NCI-H187 treated with DMSO at 0.1 percent for 48 hours (cell line): Measurements from ENCODE around the gene CSRP1.
"Not testable (repeated sequence)": the region's sequence is repeated elsewhere in the genome, so short reads cannot be mapped to it uniquely, and the experiment has no call there.

ENCODE experiments used
- DNase-seq: peaks from one replicate; lab custom pipeline; 2025; lab: John Stamatoyannopoulos, UW

CSRP1 gene

GRCh38 chr1:201476670-201477344, 30.1 kb downstream of the CSRP1 start:
- DNase-seq, result no peak

- DNase-seq, result no peak
These were observed 30.8 kb downstream of the CSRP1 start for GRCh38 chr1:201475915-201476669.

DNA sequence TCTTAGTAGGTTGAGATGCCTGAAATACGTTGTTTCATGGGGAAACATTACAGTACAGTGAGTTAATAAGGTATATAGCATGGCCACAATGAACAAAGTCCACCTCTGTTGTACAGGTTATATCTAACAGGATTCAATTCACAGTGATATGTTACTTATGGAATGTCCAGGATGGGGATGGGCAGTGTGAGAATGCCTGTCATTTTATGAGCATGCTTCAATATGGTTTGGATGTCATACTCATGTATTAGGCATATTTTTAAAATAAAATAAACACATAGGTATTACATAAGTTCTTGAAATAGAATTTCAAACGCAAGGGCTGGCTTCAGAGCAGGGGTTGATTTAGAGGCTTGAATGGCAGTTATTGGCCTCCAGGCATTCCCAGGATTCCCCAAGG, 31.8 kb downstream of the CSRP1 start:
- no peak for DNase-seq

GRCh38 chr1:201473296-201473695, 33.6 kb downstream of the CSRP1 start:
- no peak for DNase-seq

GRCh38 chr1:201472321-201472720, 34.6 kb downstream of the CSRP1 start:
- not testable (repeated sequence) for DNase-seq

GRCh38 chr1:201471772-201472171, 35.2 kb downstream of the CSRP1 start:
- no peak for DNase-seq

DNA sequence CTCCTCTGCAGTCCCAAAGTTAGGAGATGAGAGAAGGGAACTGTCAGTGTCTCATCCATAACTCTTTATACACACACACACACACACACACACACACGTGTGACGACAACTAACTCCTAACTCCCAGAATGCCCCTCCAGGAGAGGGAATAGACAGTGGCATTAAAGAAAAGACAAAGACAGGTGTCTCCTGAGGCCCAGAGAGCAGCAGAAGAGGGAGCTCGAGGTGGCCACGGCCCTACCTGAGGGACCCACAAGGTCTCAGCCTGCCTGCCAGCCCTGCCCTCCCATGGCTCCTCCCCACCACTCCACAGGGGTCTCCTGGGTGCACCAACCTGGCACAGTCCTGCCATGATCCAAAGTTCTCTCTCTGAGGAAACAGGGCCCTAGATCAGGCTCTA, 36.3 kb downstream of the CSRP1 start:
- no peak for DNase-seq

DNA sequence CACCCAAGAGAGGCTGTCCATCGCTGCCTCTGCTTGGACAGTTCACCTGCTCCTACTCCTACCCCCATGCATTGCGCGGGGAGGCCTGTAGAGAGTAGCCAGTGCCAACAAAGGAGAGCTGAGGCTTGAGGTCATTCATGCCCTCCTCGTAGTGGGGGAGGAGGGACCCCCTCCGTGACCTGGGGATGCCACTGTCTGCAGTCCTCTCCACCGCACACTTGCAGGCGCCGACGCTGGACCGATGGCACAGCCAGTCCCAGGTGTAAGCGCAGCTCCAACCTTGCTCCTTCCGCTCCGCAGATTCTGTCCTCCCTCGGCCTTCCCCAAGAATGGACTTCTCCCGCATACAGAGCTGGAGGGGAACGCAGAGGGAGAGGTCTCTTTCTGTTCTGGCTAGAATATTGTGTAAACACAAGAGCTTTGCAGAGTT, 37.3 kb downstream of the CSRP1 start:
- no peak for DNase-seq

DNA sequence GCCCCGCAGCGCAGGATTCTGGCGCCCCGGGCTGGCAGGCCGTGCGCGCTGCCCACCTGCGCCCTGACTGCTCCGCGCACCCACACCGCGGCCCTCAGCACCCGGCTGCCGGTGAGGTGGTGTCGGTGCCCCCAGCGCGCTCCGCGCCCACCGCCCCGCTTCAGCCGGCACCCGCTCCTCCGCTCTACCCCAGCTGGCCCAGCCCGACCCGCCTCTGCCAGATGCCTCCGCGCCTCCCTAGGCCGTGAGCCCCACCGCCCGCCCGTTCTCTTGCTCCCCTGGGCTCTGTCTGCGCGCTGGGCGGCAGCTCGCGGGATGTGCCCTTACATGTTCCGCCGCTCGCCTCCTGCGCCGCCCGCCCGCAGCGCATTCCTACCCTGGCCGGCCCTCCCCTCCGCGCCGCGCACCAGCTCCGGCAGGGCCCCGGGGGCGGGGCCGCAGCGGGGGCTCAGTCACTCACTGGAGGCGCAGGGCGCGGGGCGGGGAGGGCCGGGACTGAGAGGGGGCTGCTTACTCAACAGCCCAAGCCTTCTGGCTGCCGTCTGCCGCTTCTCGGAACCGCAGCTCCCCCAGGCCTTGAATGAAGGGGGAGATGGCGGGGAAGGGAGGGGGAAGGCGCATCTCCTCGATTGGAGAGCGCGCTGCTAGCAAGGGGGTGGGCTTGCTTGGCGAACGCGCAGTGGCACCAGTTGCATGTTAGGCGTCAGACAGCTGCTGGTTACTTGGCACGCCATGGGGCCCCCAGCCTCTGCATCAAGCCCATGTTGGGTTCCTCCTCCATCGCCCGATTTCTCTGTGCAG, 37.9 kb downstream of the CSRP1 start, which contains the start of gene PHLDA3:
TSS of gene PHLDA3 (minus strand) at position 345 of the 801 bp plus-strand sequence. CDS start 402 bp downstream, outside the sequence.
- DNase-seq, result no peak

- DNase-seq, result no peak
These were observed 38.5 kb downstream of the CSRP1 start for GRCh38 chr1:201468501-201468843.

DNA sequence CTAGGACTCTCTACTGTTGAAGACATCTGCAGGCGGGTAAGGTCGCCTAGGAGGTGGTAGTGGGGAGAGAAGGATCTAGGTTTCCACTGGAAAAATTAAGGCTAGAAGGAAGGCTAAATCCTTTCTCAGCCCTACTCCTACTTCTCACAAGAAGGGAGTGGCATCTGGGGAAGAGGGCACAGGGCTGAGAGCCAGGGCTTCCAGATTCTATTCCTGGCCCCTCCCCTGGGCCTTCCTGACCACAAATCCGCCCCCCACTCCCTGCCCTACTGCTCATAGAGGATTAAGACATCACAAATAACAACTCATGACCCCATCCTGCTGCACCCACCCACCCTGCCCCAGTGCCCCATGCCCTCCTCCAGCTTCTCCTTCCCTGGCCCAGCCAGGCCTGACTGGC, 40.4 kb downstream of the CSRP1 start:
- DNase-seq, result no peak

DNA sequence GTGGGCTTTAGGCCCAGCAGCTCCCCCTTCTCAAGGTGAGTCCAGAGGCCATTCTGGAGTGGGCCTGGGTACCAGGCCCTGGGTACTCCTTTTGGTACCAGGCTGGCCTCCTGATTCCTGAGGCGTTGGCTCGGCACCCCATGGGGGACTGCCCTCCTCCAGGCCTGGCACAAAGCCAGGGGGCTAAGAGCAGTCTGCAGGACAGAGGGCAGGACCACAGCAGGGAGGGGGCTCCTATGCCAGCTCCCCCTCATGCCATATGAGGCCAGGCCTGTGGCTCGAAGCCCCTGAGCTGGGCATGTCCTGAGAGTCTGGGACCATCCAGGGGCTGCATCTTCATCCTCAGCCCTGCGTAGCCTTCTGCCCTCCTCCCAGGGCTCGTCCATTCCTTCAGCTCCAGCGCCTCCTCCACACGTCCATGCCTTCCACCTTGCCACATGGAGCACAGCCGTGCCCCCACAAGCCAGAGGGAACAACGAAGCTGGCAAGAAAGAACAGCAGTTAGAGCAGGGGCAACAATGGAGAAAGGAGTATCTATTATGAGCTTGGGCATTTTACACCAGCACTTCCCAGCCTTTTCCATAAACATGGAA, 41.1 kb downstream of the CSRP1 start:
- DNase-seq, result no peak

DNA sequence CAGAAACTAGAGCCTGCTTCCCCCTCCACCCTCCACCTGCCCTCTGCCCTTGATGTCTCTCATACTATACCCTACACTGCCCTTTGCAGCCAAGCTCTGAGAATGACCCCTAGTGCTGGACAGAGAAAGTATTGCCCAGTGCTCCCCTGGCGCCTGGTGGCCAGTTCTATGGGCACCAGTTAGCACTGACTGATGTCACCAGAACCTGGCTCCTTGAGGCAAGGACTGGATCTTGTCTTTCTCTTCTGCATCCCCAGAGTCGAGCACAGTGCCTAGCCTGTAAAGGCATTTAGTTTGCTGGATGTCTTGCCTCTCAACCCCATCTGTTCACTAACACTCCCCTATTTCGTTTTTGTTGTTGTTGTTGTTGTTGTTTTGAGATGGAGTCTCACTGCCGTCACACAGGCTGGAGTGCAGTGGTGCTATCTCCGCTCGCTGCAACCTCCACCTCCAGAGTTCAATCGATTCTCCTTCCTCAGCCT, 43.8 kb downstream of the CSRP1 start:
- no peak for DNase-seq

DNA sequence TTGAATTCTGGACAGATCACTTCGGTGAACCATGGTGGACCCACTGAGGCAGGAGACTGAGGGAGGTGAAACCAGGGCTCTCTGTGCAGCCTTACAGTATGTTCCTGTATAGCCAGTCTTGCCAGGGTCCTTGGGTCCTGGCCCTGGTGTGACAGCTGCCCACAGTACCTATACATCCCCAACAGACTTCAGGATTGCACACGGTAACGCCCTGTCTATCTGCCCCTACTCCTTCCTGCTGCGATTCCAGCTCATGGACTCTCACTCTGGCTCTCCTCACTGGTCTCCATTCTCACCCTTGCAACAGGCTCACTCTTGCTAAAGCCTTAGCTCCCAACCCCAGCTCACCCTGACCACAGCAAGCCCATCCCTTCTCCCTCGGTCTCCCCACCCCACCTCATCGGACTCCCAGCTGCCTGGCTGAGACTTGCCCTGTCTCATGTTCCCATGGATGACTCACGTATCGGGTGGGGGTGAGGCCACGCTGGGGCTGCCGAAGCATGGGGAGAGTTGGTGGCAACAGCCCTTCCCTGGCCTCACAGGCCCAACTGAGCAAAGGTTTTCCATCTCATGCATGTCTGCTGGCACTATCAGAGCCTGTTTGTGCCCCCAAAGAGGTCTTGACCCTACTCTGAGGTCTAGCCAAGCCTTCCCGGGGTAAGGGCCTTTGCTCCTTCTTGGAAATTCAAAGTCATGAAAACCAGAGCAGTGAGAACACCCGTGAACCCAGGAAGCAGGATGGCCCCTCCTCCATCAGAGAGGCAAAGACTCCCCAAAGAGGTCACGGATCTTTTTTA, 45.1 kb downstream of the CSRP1 start:
- DNase-seq, result no peak

DNA sequence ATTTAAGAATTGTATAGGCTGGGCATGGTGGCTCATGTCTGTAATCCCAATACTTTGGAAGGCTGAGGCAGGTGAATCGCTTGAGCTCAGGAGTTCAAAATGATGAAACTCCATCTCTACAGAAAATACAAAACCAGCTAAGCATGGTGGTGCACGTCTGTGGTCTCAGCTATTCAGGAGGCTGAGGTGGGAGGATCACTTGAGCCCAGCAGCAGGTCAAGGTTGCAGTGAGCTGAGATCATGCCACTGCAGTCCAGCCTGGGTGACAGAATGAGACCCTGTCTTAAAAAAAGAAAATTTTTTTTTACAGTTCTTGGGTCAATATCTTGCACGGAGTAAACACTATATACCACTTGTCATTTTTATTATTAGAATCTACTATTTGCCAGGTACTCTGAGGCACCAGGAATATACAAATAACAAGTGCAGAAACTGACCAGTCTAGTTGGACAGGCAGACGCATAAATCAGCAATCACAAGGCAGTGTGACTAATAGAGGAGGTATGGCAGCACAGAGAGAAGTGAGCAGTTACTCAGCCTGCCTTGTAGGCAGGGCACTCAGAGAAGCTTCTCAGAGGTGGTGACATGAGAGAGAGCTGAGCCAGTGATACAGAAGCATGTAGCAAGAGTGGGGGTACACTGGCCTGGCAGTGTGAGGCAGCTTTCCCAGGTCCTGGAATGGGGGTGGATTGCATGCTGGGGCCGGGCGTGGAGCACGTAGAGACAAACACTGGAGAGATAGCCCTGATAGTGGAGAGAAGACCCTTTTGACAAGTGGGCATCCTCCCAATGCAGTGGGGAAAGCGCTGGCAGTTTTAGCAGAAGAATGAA, 45.9 kb downstream of the CSRP1 start:
- no peak for DNase-seq

GRCh38 chr1:201459775-201460174, 47.1 kb downstream of the CSRP1 start:
- DNase-seq, result no peak

DNA sequence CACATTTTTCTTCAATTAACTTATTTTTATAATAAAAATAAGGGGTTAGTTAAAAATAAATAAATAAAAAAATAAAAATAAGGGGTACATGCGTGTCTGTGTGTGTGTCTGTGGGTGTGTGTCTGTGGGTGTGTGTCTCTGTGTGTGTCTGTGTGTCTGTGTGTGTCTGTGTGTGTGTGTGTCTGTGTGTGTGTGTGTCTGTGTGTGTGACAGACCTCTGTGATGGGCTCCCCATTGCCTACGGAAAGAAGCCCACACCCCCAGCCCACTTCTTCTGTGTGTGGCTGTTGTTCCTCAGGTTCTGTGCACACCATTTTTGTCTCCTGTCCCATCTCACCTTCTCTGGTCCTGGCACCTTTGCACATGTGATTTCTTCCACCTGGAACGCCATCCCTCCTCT, 47.9 kb downstream of the CSRP1 start:
- no peak for DNase-seq

DNA sequence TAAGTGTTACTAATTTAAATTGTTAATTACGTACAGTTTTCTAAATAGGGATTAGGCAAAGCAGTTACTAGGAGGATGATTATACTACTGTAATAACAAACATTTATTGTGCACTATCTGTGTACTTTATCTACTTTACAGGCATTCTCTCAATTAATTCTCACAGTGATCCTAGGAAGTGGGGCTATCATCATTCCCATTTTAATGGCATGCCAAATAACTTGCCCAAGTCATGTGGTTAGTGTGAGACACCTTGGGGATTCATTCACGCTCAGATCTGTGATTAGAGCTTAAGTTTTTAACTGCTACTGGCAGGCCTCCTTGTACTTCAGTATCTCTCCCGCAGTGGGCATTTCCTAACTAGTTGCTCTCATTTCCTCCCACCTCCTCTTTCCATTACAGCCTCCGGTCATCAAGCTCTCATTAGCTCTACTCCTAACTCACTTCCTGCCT, 49.4 kb downstream of the CSRP1 start:
- no peak for DNase-seq

GRCh38 chr1:201456499-201457309, 50.2 kb downstream of the CSRP1 start:
- no peak for DNase-seq

DNA sequence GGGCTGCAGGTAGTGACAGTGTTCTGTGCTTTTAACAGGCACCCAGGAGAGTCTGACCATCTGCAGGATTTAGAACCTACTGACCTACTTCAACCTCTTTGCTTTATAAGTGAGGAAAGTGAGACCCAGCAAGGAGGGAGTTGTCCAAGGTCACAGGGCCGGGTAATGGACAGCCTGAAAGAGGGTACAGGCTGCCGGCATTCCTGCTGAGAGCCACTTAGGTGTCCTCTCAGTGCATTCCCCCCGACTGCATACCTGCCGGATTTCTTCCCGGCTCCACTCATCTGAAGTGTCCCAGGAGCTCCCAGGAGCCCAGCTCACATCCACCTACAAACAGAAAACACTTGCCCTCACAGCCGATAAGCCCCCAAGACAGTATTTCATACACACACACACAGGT, 51.8 kb downstream of the CSRP1 start:
- no peak for DNase-seq
